IMR-90 (cell line): Measurements from ENCODE around the gene DUSP23. TPM values are rescaled to one million over a fixed set of nuclear protein-coding genes. Genes with fewer than 3 reads are reported as not detected.

Source experiments
- ATAC-seq: fragments of 200-7000 bp; cut with Tn5 transposase; 2 replicates; pipeline ENCODE4 v1.9.1; 2020; ENCODE audit warnings: low read depth, mild to moderate bottlenecking, moderate library complexity
- BruUV-seq: library from RNA; stranded (reverse); fragments of 400-500 nt; replicated peaks from 2 replicates; lab custom pipeline; 2021; lab: Mats Ljungman, UMichigan
- CTCF ChIA-PET: fragments of 300-600 bp; formaldehyde crosslinking; extraction: SDS; loops from one replicate; lab custom pipeline; 2021; ENCODE audit warnings: antibody characterized with exemption; lab: Yijun Ruan, JAX
- POLR2A ChIA-PET: fragments of 300-600 bp; sonication (Branson Sonifier 250); formaldehyde crosslinking; loops from one replicate; lab custom pipeline; 2022; ENCODE audit warnings: antibody characterized with exemption; ENCODE audit not compliant: unreplicated experiment; lab: Charles Lee
- DNase-seq: peaks from one replicate; pipeline ENCODE4 v3.0.0; 2013
- H2AFZ ChIP-seq: replicated peaks from 2 replicates; pipeline ENCODE3; 2013; ENCODE audit warnings: low read length, mild to moderate bottlenecking; ENCODE audit not compliant: poor library complexity
- H2AK5ac ChIP-seq: 2 replicates; pipeline ENCODE4 v1.6.1; 2013; ENCODE audit warnings: low read depth, low read length, inconsistent platforms
- H2AK9ac ChIP-seq: replicated peaks from 2 replicates; pipeline ENCODE3; 2013; ENCODE audit warnings: mild to moderate bottlenecking, low read depth, low read length, moderate library complexity; ENCODE audit not compliant: poor library complexity
- H2BK120ac ChIP-seq: 2 replicates; pipeline ENCODE4 v1.6.1; 2013; ENCODE audit warnings: low read depth, low read length, inconsistent platforms
- H2BK15ac ChIP-seq: 3 replicates; pipeline ENCODE4 v1.6.1; 2013; ENCODE audit warnings: low read depth, low read length, inconsistent platforms
- H2BK20ac ChIP-seq: 2 replicates; pipeline ENCODE4 v1.6.1; 2013; ENCODE audit warnings: low read depth, mild to moderate bottlenecking, inconsistent platforms, low read length, moderate library complexity
- H2BK5ac ChIP-seq: 2 replicates; pipeline ENCODE4 v1.6.1; 2013; ENCODE audit warnings: mild to moderate bottlenecking, low read depth, low read length, inconsistent platforms; ENCODE audit not compliant: poor library complexity, severe bottlenecking
- H3K14ac ChIP-seq: replicated peaks from 2 replicates; pipeline ENCODE4 v1.6.1; 2013; ENCODE audit warnings: low read depth, low read length, inconsistent platforms
- H3K18ac ChIP-seq: 2 replicates; pipeline ENCODE4 v1.6.1; 2013; ENCODE audit warnings: low read depth, low read length, control low read depth
- H3K23ac ChIP-seq: 2 replicates; pipeline ENCODE4 v1.6.1; 2013; ENCODE audit warnings: low read depth, low read length, inconsistent platforms
- H3K27ac ChIP-seq: 2 replicates; pipeline ENCODE4 v1.5.1; 2013; ENCODE audit warnings: mild to moderate bottlenecking, control low read depth, low read length; ENCODE audit not compliant: insufficient read depth
- H3K27me3 ChIP-seq: 2 replicates; pipeline ENCODE4 v1.6.1; 2013; ENCODE audit warnings: low read length; ENCODE audit not compliant: control insufficient read depth, insufficient read depth
- H3K36me3 ChIP-seq: 2 replicates; pipeline ENCODE4 v1.6.1; 2013; ENCODE audit warnings: low read length, mixed read lengths; ENCODE audit not compliant: control insufficient read depth, insufficient read depth
- H3K4ac ChIP-seq: 2 replicates; pipeline ENCODE4 v1.6.1; 2013; ENCODE audit warnings: low read depth, low read length, inconsistent platforms
- H3K4me1 ChIP-seq: 2 replicates; pipeline ENCODE4 v1.6.1; 2013; ENCODE audit warnings: low read length, mixed read lengths; ENCODE audit not compliant: control insufficient read depth, insufficient read depth
- H3K4me2 ChIP-seq: 2 replicates; pipeline ENCODE4 v1.6.1; 2013; ENCODE audit warnings: low read depth, mild to moderate bottlenecking, control low read depth, low read length, moderate library complexity
- H3K4me3 ChIP-seq: 2 replicates; pipeline ENCODE4 v1.5.1; 2013; ENCODE audit warnings: low read depth, mild to moderate bottlenecking, control low read depth, low read length, moderate library complexity; ENCODE audit not compliant: insufficient read depth
- H3K56ac ChIP-seq: 2 replicates; pipeline ENCODE4 v1.6.1; 2013; ENCODE audit warnings: low read length, inconsistent platforms; ENCODE audit not compliant: insufficient read depth; ENCODE audit errors: extremely low read depth
- H3K79me1 ChIP-seq, 2 experiments: 2 replicates each; pipeline ENCODE4 v1.6.1; 2013; ENCODE audit warnings: low read length in 2 of 2, inconsistent platforms in 1 of 2, low read depth in 1 of 2
- H3K9ac ChIP-seq: 2 replicates; pipeline ENCODE4 v1.6.1; 2013; ENCODE audit warnings: low read depth, low read length, control low read depth
- H3K9me1 ChIP-seq: 2 replicates; pipeline ENCODE4 v1.6.1; 2013; ENCODE audit warnings: low read length, inconsistent platforms; ENCODE audit not compliant: insufficient read depth
- H3K9me3 ChIP-seq: 2 replicates; pipeline ENCODE4 v1.6.1; 2013; ENCODE audit warnings: low read length; ENCODE audit not compliant: control insufficient read depth, insufficient read depth
- H4K20me1 ChIP-seq: 2 replicates; pipeline ENCODE4 v1.6.1; 2013; ENCODE audit warnings: low read length, inconsistent platforms; ENCODE audit not compliant: insufficient read depth
- H4K5ac ChIP-seq: 2 replicates; pipeline ENCODE4 v1.6.1; 2013; ENCODE audit warnings: mild to moderate bottlenecking, low read depth, low read length, control low read depth
- H4K8ac ChIP-seq, 2 experiments: 2 replicates each; pipeline ENCODE4 v1.6.1; 2013; ENCODE audit warnings: low read depth in 2 of 2, low read length in 2 of 2, control low read depth in 1 of 2, inconsistent platforms in 1 of 2
- H4K91ac ChIP-seq: 2 replicates; pipeline ENCODE4 v1.6.1; 2013; ENCODE audit warnings: low read depth, low read length, inconsistent platforms; ENCODE audit not compliant: insufficient read depth
- FOS ChIP-seq: fragments of 150-350 bp; IDR thresholded peaks from 2 replicates; pipeline ENCODE4 v1.6.1; 2016; ENCODE audit warnings: low read depth, low read length
- WGBS, 2 experiments: methylation state at CpG; one replicate each; pipeline versions ENCODE4 v1.1.5 to v1.1.7; 2013; ENCODE audit warnings: missing lambda C conversion rate in 2 of 2; ENCODE audit not compliant: insufficient read length in 1 of 2; ENCODE audit errors: extremely low coverage in 2 of 2; 5-methylcytosine and 5-hydroxymethylcytosine counted together
- dilution Hi-C: fragments of 300-500 bp; cut with HindIII; formaldehyde crosslinking; loops from one replicate; pipeline ENCODE4 v1.14.3; 2018; ENCODE audit warnings: low sequenced_read_pairs; ENCODE audit not compliant: unreplicated experiment
- in situ Hi-C: fragments of 300-500 bp; cut with MboI; formaldehyde crosslinking; loops from 3 replicates; pipeline ENCODE4 v1.14.3; 2019; ENCODE audit warnings: low sequenced_read_pairs, inconsistent platforms, mixed read lengths
- intact Hi-C: fragments of 100-400 bp; cut with micrococcal nuclease; formaldehyde crosslinking; loops from 2 replicates; pipeline ENCODE4 v1.10.0; 2022
- polyA plus RNA-seq, 3 experiments: library from polyadenylated mRNA; depleted of rRNA; stranded (reverse); fragments of >200 nt; gene quantifications; 2 replicates each; pipeline ENCODE4 v1.2.3, GENCODE V29; 2012; ENCODE audit warnings: low replicate concordance in 1 of 3
- total RNA-seq: library from RNA; depleted of rRNA; stranded (reverse); fragments of >200 nt; gene quantifications from 2 replicates; pipeline ENCODE4 v1.2.3, GENCODE V29; 2012
- TF ChIP-seq, protein P1 (sequence below): fragments of 150-350 bp; IDR thresholded peaks from 2 replicates; pipeline ENCODE4 v1.6.1; 2016; ENCODE audit warnings: low read depth, mild to moderate bottlenecking, low read length, moderate library complexity, borderline replicate concordance

DUSP23 gene
- total and polyA plus RNA-seq, 2 of the 4 experiments (the other 2 are of a cell fraction) = 4.1 to 12.9 TPM

DNA sequence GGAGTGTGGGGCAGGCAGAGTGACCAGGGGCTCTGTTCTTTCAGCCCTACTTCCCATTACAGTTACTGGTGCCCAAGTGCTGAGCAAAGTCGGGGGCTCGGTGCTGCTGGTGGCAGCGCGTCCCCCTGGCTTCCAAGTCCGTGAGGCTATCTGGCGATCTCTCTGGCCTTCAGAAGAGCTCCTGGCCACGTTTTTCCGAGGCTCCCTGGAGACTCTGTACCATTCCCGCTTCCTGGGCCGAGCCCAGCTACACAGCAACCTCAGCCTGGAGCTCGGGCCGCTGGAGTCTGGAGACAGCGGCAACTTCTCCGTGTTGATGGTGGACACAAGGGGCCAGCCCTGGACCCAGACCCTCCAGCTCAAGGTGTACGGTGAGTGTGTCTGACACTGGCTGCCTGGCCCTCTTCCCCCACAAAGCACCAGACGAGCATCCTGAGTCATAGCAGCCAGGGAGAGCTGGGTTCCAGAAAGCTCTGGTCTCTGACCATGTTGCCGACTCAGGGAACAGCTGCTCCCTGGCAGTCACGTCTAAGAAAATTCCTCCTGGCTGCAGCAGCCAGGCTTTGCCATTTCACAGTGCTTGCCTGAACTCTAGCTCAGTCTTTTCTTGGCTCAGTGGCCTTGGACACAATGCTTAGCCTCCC is 49.2 kb downstream of the DUSP23 start:
- Histone ChIP-seq H2BK5ac (peak overlapping the region; percentile 5), H4K20me1 (no peaks in the 10 kb centered on the region), H2BK15ac (no peak overlapping the region), H3K4ac (no peak overlapping the region), H3K9me1 (0 out of 2 replicates have a peak, but pooled peaks cover 3% of the 10 kb centered on the region), H4K5ac (no peak overlapping the region), H2AK9ac (no peak overlapping the region), H3K56ac (no peak overlapping the region), H3K27ac (no peak overlapping the region), H3K14ac (no peak overlapping the region), H4K8ac (no peak overlapping the region), H2AFZ (peak overlapping the region; percentile 74), H3K27me3 (no peaks in the 10 kb centered on the region; the same call in 1 of the 2 replicates), H3K23ac (no peak overlapping the region), H3K9me3 (no peaks in the 10 kb centered on the region), H3K79me1 (no peaks in the 10 kb centered on the region), H3K18ac (no peak overlapping the region), H2BK20ac (no peak overlapping the region), H2AK5ac (no peak overlapping the region), H4K91ac (no peak overlapping the region), H3K4me3 (no peak overlapping the region), H2BK120ac (no peak overlapping the region), H3K36me3 (no peaks in the 10 kb centered on the region), H3K9ac (no peak overlapping the region), H3K4me2 (no peak overlapping the region), H3K4me1 (peaks cover 2% of the 10 kb centered on the region)
- dilution Hi-C loops (no loop called here), intact Hi-C loops (loop anchor here (10.0 kb wide), 1 partner anchor 1555 kb away; no protein-coding TSS in a partner anchor), in situ Hi-C loops (no loop called here)
- ATAC-seq (peak; percentile 80), DNase-seq (peak; percentile 81)
- ChIA-PET POLR2A (no interaction called here), CTCF (interaction anchor here (0.6 kb wide), 1 partner anchor 61 kb away, joined by 3 read pairs; no protein-coding TSS in a partner anchor)
- 51% methylated on average over 10 of the region's 18 CpGs; no CpG with 5 or more reads in 1 of the 2 experiments for WGBS, 2 experiments
- no TSS peak for BruUV-seq
- TF ChIP-seq, protein P1, sequence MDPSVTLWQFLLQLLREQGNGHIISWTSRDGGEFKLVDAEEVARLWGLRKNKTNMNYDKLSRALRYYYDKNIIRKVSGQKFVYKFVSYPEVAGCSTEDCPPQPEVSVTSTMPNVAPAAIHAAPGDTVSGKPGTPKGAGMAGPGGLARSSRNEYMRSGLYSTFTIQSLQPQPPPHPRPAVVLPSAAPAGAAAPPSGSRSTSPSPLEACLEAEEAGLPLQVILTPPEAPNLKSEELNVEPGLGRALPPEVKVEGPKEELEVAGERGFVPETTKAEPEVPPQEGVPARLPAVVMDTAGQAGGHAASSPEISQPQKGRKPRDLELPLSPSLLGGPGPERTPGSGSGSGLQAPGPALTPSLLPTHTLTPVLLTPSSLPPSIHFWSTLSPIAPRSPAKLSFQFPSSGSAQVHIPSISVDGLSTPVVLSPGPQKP = no peak
- TF ChIP-seq FOS = peak; percentile 47; the same call in 1 of the 2 replicates
